IPS-18a (cell line): Measurements from ENCODE around the gene ZNF221.

Experiments used
- H3K27ac ChIP-seq: one replicate; pipeline ENCODE4 v1.5.1; 2013; ENCODE audit warnings: low read length
- H3K27me3 ChIP-seq: one replicate; pipeline ENCODE4 v1.6.1; 2013; ENCODE audit warnings: mild to moderate bottlenecking, low read length; ENCODE audit not compliant: control insufficient read depth, insufficient read depth
- H3K36me3 ChIP-seq: one replicate; pipeline ENCODE4 v1.6.1; 2013; ENCODE audit warnings: low read depth, low read length; ENCODE audit not compliant: control insufficient read depth
- H3K4me1 ChIP-seq: one replicate; pipeline ENCODE4 v1.6.1; 2013; ENCODE audit warnings: low read depth, low read length; ENCODE audit not compliant: control insufficient read depth
- H3K4me3 ChIP-seq: one replicate; pipeline ENCODE4 v1.5.1; 2013; ENCODE audit warnings: low read length
- H3K9ac ChIP-seq: one replicate; pipeline ENCODE4 v1.6.1; 2013; ENCODE audit warnings: mild to moderate bottlenecking, low read length, moderate library complexity
- H3K9me3 ChIP-seq: one replicate; pipeline ENCODE4 v1.6.1; 2013; ENCODE audit warnings: low read depth, low read length; ENCODE audit not compliant: control insufficient read depth

The ZNF221 gene

GRCh38 chr19:44010468-44010867 is 59.4 kb downstream of the ZNF221 start:
- peaks cover 29% of the 10 kb centered on the region for H3K9me3 ChIP-seq
- peaks cover 24% of the 10 kb centered on the region for H3K36me3 ChIP-seq
- no peaks in the 10 kb centered on the region for H3K4me1 ChIP-seq
- H3K9ac ChIP-seq: no peak overlapping the region
- no peaks in the 10 kb centered on the region for H3K27me3 ChIP-seq
- H3K27ac ChIP-seq: no peak overlapping the region
- H3K4me3 ChIP-seq: no peak overlapping the region
